Stimulated activated CD8-positive, alpha-beta memory T cell treated with anti-CD3 and anti-CD28 coated beads, Interleukin-2, amount 100 ng/mL, for 1 hour (primary cell): ENCODE data around the gene POLR2J.
"Not testable (repeated sequence)": the region's sequence is repeated elsewhere in the genome, so short reads cannot be mapped to it uniquely, and the experiment has no call there.

Source experiments
- DNase-seq, 2 donors: peaks; one replicate each; pipeline ENCODE4 v3.0.0-alpha.2; 2020; ENCODE audit warnings: low read depth in 2 of 2

POLR2J gene

DNA sequence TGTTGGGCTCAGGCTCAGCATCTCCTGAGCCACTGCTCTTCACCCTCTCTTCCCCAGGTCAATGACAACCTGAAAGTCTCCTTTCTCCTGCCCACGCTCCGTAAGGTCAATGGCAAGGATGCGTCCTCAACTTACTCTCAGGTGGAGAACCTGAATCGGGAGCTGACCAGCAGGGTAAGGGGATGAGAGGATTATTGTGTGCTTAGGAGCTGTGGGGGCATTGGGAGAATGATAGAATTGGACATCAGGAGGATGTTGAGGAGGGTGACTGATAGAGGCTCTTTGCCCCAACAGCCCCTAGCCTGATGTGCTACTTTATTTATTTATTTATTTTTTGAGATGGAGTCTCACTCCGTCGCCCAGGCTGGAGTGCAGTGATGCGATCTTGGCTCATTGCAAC is 12.6 kb downstream of the POLR2J start:
- DNase-seq = no peak

GRCh38 chr7:102464577-102465280 is 14.0 kb downstream of the POLR2J start, which contains the start of the genes ALKBH4 and LRWD1:
ALKBH4 (minus strand) TSS chr7:102464863; CDS start chr7:102464836, 27 bp downstream.
LRWD1 (plus strand) TSS chr7:102464984; CDS start chr7:102465081, 97 bp downstream.
- peak; percentile 89 to 90 for DNase-seq

DNA sequence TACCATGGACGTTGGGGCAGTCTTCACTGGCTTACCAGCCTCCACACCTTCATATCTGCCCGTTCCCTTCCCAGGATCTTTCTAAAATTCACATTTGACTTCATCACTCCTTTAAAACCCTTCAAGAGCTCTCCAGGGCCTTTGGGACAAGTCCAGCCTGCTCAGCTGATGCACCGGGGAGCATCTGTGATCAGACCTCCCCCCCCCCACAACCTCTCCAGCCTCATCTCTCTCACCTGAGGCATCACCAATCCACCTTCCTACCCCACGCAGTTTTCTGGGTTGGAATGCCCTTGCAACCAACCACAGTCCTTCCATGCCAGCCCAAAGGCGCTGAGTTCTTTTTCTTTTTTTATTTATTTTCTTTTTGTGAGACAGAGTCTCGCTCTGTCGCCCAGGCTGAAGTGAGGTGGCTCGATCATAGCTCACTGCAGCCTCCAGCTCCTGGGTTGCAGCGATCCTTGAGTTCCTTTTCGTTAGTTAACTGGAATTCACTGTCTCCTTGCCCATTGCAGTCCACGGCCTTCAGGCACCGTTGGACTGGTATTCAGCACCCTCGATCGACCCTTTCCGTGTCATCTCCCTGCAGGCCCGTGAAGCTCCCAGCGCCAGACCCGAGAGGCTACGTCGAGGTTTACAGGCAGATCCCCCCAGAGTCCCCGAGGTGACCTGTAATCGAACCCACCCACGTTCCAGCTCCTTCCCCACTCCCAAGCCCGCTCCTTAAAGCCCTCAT is 14.7 kb downstream of the POLR2J start:
- no peak for DNase-seq

GRCh38 chr7:102460467-102460866 is 18.3 kb downstream of the POLR2J start:
- DNase-seq = no peak

- no peak for DNase-seq
Measured at GRCh38 chr7:102459221-102459844, 19.4 kb downstream of the POLR2J start.

- DNase-seq = no peak
Measured at GRCh38 chr7:102457352-102457924, 21.3 kb downstream of the POLR2J start.

GRCh38 chr7:102456327-102456726 is 22.4 kb downstream of the POLR2J start:
- DNase-seq = no peak

- DNase-seq = no peak
Measured at GRCh38 chr7:102455596-102455995, 23.1 kb downstream of the POLR2J start.

GRCh38 chr7:102454932-102455331 is 23.8 kb downstream of the POLR2J start:
- DNase-seq = not testable (repeated sequence)

DNA sequence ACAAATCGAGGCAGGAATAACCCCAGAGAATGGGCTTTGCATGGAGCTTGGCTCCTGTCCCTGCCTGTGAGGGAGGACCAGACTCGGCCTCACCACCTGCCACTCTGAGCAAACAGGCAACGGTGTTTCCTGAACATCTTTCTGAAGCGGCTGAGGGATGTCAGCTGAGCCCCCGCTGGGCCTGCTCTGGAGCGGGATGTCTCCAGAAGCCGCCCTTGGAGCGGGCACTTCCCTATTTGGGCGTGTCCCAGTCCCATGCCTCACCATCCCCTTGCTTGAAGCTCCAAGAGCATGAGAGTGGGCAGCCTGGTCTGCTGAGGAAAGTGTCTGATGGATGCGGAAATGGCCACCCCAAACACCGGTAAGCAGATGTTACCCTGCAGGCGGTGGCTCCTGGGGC is 24.3 kb downstream of the POLR2J start:
- no peak for DNase-seq

DNA sequence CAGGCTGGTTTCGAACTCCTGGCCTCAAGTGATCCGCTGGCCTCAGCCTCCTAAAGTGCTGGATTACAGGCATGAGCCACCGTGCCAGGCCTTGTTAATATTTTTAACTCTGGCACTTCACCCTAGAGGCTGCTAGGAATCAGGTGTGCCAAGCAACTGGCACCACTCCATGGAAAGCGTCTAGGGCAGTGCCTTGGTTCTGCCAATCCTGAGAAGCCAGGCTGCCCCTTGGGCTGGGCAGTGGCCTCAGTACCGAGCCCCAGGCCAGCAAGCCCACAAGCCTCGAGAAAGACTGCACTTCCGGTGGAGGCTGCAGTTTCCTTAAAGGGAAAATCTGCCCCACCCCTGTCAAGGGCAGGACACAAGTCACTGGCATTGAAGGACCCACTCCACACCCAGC is 25.4 kb downstream of the POLR2J start:
- no peak for DNase-seq

GRCh38 chr7:102452451-102452850 is 26.3 kb downstream of the POLR2J start:
- no peak for DNase-seq

GRCh38 chr7:102451371-102452054 is 27.2 kb downstream of the POLR2J start:
- no peak for DNase-seq

- peak in 1 of 2 donors; percentile 19 for DNase-seq
Measured at GRCh38 chr7:102450242-102450641, 28.5 kb downstream of the POLR2J start.

DNA sequence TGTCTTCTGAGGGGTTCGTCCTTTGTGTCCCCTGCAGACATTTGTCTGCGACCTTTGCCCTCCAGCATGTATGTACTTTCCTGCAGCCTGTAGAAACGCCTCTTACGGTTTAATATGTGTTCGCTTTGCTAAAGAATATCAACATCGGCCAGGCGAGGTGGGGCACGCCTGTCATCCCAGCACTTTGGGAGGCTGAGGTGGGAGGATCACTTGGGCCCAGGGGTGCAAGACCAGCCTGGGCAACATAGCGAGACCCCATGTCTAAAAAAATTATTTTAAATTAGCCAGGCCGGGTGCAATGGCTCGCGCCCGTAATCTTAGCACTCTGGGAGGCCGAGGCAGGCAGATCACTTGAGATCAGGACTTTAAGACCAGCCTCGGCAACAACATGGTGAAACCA is 29.6 kb downstream of the POLR2J start:
- no peak for DNase-seq

GRCh38 chr7:102447311-102447710 is 31.4 kb downstream of the POLR2J start:
- DNase-seq = no peak

DNA sequence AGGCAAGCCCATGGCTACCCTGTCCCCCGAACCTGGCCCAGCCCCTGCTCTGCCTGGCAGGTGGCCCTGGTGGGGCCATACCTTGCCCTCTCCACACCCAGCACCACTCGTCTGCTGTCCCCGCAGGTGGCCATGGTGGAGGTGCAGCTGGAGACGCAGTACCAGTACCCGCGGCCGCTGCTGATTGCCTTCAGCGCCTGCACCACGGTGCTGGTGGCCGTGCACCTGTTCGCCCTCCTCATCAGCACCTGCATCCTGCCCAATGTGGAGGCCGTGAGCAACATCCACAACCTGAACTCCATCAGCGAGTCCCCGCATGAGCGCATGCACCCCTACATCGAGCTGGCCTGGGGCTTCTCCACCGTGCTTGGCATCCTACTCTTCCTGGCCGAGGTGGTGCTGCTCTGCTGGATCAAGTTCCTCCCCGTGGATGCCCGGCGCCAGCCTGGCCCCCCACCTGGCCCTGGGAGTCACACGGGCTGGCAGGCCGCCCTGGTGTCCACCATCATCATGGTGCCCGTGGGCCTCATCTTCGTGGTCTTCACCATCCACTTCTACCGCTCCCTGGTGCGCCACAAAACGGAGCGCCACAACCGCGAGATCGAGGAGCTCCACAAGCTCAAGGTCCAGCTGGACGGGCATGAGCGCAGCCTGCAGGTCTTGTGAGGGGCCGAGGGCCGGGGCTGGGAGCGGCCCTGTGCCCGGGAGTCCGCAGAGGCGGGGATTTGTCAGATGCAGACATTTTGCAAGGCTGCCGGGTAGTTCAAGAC is 32.1 kb downstream of the POLR2J start:
- no peak for DNase-seq

- DNase-seq = no peak
Measured at GRCh38 chr7:102445674-102446071, 33.0 kb downstream of the POLR2J start.

GRCh38 chr7:102444961-102445673 is 33.6 kb downstream of the POLR2J start:
- no peak for DNase-seq
